HG02642 (cell line): ENCODE results near the gene TGFB2.

ENCODE experiments used
- ATAC-seq: cut with Tn5 transposase; IDR thresholded peaks from one replicate; pipeline ENCODE4 v1.9.1; 2021; ENCODE audit warnings: mild to moderate bottlenecking; ENCODE audit not compliant: unreplicated experiment, poor library complexity

The TGFB2 gene

DNA sequence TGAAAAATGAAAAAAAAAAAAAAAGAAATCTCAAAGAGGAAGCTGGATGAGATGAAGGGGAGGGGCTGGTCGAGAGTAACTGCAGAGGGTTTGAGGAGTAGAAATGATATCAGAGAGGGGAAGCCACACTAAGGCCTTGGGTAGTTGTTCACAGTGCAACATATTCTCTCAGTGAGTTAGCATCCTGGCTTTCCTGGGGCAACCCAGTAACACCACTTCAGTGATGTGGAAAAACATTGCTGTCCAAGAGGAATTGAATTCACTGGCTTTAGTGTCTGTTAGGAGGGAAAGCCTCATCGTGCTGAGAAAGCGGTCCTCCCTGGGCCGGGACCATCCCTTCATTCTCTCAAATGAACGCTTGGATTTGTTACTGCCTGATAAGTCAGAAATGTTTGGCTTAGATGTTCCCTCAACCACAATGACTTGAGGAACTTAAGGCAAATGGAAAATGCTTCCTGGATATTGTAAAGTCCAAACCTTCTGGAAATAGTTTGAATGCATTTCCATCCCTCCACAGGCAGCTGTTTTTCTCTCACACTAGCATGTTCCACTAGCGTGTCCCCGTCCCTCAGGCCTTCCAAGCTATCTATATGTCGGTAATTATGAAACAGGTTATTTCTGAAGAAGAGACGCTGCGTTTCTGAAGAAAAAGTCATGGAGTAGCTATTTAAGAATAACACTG, 12.2 kb downstream of the TGFB2 start:
- no peak for ATAC-seq

DNA sequence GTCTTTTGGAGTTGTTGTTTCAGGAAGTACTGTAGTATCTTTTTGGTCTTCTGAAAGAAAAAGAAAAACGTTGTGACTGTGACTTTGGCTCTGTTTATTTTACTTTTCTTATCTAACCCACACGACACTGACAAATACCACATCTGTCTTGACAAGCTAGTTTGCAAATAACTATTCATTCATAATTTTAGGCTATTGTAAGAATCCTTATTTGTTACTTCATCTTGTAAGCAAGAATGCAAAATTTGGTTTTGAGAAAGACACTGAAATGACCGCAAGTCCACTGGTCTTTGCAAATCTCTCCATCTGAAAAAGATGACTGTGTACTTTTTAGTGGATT, 12.7 kb downstream of the TGFB2 start:
- no peak for ATAC-seq

- ATAC-seq = no peak
Measured at GRCh38 chr1:218361298-218362065, 16.3 kb downstream of the TGFB2 start.

- no peak for ATAC-seq
Measured at GRCh38 chr1:218362418-218363076, 17.4 kb downstream of the TGFB2 start.

GRCh38 chr1:218363141-218363540, 18.0 kb downstream of the TGFB2 start:
- no peak for ATAC-seq

- no peak for ATAC-seq
Measured at GRCh38 chr1:218364028-218364710, 19.0 kb downstream of the TGFB2 start.

DNA sequence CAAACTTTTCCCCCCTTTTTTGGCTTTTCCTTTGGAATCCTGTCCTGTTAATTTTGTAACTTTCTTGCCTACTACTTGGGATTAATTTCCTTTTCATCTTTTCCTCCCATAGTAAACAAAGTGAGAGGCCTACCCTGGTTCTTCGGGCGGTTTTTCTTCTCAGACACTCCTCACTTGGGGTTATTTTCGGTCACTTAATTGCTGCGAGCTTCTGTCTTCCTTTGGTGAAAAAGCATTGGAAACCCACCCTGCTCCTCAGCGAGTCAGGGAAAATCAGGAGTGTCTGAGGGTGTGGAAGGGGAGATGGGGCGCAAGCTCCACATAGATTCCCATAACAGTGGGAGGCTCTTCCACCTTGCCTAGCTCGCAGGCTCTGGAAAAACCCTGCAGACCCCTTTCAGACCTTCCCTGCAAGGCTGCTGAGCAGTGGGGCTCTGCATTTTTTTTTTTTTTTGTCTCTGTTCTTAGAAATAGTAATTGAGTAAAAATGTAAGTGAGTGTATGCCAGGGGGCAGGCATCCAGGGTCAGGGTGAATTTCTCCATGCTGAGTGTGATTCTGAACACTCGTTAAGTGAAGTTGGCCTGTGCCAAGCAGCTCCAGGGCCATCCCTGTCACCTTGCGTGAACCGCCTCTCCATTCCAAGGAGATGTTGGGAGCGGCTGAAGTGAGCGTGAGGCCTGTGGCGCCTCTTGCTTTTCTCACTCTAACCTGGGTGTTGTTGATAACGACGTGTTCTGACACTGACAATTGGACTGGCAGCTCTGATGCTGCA, 20.3 kb downstream of the TGFB2 start:
- ATAC-seq = no peak

DNA sequence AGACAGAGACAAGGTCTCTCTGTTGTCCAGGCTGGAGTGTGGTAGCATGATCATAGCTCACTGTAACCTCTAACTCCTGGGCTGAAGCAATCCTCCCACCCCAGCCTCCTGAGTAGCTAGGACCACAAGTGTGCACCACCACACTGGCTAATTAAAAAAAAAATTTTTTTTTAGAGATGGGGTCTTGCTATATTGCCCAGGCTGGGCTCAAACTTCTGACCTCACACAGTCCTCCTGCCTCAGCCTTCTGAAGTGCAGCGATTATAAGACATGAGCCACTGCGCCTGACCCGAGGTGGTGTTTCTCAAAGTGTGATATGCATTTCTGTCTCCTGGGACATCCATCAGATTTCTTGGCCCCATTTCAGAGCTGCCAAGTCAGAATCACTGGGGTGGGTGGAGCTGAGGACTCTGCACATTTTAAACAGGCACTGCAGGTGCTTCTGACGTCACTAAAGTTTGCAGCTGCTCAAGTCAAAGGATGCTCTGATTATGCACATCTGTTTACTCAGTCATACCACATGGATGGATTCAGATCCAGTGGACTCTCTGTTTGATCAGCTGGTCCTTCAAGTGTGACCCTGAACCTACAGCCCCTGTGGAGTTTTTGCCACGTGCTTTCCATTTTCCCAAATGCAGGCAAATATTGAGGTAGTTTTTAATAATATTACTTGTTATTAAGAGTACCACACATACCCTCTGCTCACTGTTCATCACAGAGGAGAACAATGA, 21.4 kb downstream of the TGFB2 start:
- no peak for ATAC-seq

- no peak for ATAC-seq
Measured at GRCh38 chr1:218367118-218367517, 22.0 kb downstream of the TGFB2 start.

- no peak for ATAC-seq
Measured at GRCh38 chr1:218368686-218369085, 23.6 kb downstream of the TGFB2 start.

DNA sequence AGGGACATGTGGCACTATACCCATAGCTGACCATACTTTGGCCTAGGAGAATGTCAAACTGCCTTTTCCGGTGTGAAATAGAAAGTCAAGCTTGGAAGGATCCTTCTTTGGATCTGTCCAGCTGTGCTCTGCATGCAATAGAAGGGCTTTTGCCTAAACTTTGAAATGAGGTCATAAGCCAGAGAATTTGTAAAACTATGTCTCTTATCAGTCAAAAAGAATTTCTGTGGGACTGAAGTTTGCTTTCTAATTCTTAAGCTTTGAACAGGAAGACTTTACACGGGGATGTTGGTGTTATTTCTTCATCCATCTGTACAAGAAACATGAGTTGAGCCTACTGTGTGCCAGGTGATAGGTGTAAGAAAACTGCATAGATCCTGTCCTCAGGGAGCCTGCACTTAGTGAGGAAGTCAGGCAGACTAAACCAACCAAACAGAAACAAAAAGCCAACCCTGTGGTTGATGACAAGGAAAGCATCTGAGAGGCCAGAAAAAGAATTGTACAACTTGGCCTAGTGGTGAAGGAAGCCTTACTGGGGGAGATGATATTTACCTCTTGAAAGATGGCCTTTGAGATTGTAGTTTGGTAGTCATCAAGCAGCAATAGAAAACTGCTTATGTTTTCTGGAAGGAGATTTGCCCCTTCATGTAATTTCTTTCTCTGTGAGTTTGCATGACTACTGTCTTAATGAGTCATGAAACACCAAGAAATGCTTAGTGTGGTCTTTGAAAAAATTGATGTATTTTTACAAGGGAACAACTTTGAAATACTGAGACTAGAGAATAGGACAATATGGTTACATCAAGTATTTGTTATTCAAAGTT, 24.8 kb downstream of the TGFB2 start:
- ATAC-seq = no peak

DNA sequence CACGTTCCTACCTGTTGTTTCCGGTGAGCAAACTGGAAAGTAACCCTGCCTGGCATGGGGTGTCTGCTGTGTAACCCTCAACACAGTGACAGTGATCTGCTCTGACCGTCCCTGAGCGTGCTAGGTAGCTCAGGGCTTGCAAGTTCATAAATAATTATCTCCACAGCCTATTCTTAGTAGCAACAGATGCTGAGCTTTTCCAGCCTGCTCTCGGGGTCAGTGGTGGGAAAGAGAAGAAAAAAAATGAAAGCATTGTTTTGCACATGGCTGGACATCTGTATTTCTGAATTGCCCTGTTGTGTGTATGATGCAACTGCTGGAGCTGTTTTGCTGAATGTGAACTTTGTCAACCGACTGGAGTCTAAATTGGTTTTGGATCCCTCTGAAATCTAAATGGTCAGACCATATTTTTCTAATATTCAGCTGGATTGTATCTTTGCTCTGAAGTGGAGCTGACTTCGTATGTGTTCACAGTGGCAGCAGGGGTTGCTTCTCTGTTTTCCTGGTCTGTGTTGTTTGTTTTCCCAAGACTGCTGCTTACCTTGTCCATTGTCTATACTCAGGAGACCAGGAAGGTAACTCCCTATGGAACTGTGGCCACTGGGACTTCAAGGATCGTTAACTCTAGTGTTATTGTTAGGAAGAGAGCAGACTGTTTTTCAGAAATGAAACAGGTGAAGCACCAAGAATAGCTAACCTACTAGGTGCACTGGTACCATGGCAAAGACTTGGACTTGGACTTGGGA, 27.0 kb downstream of the TGFB2 start:
- ATAC-seq = no peak

GRCh38 chr1:218374401-218375353, 29.5 kb downstream of the TGFB2 start:
- no peak for ATAC-seq

DNA sequence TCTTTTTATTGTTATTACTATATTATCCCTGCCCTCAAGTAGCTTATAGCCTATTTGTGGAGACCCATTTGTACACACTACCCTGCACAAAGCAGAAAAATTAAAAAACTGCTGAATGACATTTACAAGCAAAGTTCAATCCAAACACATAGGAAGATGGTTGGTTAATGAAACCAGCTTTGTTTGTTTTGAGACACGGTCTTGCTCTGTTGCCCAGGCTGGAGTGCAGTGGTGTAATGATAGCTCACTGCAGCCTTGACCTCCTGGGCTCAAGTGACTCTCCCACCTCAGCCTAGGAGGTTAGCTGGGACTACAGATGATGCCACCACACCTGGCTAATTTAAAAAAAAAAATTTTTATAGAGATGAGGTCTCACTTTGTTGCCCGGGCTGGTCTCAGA, 31.6 kb downstream of the TGFB2 start:
- ATAC-seq = peak; percentile 19

DNA sequence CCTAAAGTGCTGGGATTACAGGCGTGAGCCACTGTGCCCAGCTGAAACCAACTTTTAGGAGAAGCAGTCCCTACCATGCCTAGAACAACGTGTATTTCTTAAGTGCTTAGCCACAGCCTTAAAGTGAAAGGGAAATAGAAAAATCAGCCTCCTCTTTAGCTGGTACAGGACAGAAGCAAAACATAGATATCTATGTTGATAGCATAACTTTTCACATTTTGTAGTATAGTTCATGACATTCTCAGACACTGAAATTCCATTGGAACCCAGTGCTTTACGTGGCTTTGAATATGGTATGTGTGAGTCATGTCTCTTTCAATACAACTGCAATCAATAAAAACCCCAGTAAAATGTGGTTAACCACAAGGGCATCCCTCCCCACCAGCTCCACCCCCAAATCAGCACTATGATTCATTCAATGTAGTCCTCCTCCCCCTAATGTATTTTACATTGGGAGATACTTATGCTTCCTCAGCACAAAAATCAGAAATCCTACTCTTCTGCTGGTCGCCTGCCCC, 32.1 kb downstream of the TGFB2 start:
- peak; percentile 73 for ATAC-seq

DNA sequence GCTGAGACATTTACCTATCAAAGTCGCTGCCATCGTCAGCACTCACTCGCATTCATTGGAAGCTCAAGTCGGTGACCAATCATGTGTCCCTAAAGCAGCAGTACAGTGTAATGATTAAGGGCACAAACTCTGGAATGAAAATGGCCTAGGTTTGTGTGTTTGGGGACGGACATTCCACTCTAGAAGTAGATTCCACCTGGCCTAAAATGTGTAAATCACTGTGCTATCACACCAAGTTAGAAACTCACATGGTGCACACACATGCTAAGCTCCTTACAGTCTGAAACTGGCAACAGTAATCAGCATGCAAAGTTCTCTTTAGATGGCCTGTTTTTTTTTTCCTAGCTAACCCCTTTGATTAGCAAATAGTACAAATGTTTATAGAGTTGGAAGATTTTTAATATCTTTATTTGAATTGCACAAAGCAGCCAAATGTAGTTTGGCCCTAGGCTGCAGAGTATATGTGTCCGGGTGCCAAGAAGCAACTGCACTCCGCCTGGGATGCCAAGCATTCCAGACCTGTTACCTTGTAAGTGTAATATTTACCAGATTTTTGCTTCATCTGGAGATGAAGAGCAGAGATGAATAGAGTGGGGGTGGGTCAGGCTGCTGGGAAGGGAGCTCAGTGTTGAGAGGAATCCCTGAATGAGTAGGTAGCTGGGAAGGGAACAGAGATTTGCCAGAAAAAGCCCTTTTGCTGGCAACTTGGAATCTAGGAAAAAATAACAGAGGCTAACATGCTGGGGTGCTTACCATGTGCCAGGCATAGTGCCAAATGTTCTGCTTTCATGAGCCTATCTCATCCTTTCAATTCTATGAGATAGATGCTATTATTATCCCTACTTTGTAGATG, 35.2 kb downstream of the TGFB2 start:
- no peak for ATAC-seq
